ENCODE results near the gene PNRC2. TPM values are rescaled to one million over a fixed set of nuclear protein-coding genes. Genes with fewer than 3 reads are reported as not detected.

PNRC2 gene
- total RNA-seq, 1 donor from 2014 or later, result 106 TPM

- H3K27ac Mint-ChIP-seq (ENCODE audit: unreplicated experiment), result no peak overlapping the region
- peaks cover 2% of the 10 kb centered on the region for H3K4me1 Mint-ChIP-seq (ENCODE audit: low read depth, unreplicated experiment)
- H3K27me3 Mint-ChIP-seq (ENCODE audit: unreplicated experiment), result peaks cover 3% of the 10 kb centered on the region
- H3K9me3 Mint-ChIP-seq (ENCODE audit: unreplicated experiment), result peaks cover 1% of the 10 kb centered on the region
- H3K36me3 Mint-ChIP-seq (ENCODE audit: unreplicated experiment), result peaks cover 4% of the 10 kb centered on the region
- H3K4me3 Mint-ChIP-seq (ENCODE audit: unreplicated experiment), result no peak overlapping the region
- TF ChIP-seq, protein P1, sequence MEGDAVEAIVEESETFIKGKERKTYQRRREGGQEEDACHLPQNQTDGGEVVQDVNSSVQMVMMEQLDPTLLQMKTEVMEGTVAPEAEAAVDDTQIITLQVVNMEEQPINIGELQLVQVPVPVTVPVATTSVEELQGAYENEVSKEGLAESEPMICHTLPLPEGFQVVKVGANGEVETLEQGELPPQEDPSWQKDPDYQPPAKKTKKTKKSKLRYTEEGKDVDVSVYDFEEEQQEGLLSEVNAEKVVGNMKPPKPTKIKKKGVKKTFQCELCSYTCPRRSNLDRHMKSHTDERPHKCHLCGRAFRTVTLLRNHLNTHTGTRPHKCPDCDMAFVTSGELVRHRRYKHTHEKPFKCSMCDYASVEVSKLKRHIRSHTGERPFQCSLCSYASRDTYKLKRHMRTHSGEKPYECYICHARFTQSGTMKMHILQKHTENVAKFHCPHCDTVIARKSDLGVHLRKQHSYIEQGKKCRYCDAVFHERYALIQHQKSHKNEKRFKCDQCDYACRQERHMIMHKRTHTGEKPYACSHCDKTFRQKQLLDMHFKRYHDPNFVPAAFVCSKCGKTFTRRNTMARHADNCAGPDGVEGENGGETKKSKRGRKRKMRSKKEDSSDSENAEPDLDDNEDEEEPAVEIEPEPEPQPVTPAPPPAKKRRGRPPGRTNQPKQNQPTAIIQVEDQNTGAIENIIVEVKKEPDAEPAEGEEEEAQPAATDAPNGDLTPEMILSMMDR (IDR thresholded peaks at IDR 0.05; ENCODE audit: partially characterized antibody, unreplicated experiment), result no peak
- no peak for DNase-seq
Measured at GRCh38 chr1:23922321-23922943, 37.2 kb upstream of the PNRC2 start.

GRCh38 chr1:23923592-23924499 lies 35.8 kb upstream of the PNRC2 start:
- Mint-ChIP-seq H3K4me3 (ENCODE audit: unreplicated experiment) (no peak overlapping the region), H3K36me3 (ENCODE audit: unreplicated experiment) (peaks cover 4% of the 10 kb centered on the region), H3K27me3 (ENCODE audit: unreplicated experiment) (no peaks in the 10 kb centered on the region), H3K27ac (ENCODE audit: unreplicated experiment) (no peak overlapping the region), H3K4me1 (ENCODE audit: low read depth, unreplicated experiment) (peaks cover 2% of the 10 kb centered on the region), H3K9me3 (ENCODE audit: unreplicated experiment) (peaks cover 1% of the 10 kb centered on the region)
- TF ChIP-seq, protein P1 (IDR thresholded peaks at IDR 0.05; ENCODE audit: partially characterized antibody, unreplicated experiment), result no peak
- no peak for DNase-seq

DNA sequence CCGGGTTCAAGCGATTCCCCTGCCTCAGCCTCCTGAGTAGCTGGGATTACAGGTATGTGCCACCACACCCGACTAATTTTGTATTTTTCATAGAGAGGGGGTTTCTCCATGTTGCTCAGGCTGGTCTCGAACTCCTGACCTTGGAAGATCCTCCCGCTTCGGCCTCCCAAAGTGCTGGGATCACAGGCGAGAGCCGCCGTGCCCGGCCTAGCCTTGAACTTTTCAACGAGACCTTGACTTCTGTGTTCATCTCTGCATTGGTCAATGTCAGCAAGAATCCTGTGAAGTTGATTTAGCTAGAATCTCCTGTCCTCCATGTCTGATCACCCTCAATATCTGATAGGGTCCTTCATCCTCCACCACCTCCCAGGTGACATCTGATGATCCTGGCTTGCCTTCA lies 35.0 kb upstream of the PNRC2 start:
- Mint-ChIP-seq H3K4me1 (ENCODE audit: low read depth, unreplicated experiment) (peaks cover 4% of the 10 kb centered on the region), H3K4me3 (ENCODE audit: unreplicated experiment) (no peak overlapping the region), H3K27me3 (ENCODE audit: unreplicated experiment) (no peaks in the 10 kb centered on the region), H3K36me3 (ENCODE audit: unreplicated experiment) (peaks cover 4% of the 10 kb centered on the region), H3K27ac (ENCODE audit: unreplicated experiment) (no peak overlapping the region), H3K9me3 (ENCODE audit: unreplicated experiment) (peaks cover 1% of the 10 kb centered on the region)
- no peak for DNase-seq
- TF ChIP-seq, protein P1 (IDR thresholded peaks at IDR 0.05; ENCODE audit: partially characterized antibody, unreplicated experiment), result no peak

DNA sequence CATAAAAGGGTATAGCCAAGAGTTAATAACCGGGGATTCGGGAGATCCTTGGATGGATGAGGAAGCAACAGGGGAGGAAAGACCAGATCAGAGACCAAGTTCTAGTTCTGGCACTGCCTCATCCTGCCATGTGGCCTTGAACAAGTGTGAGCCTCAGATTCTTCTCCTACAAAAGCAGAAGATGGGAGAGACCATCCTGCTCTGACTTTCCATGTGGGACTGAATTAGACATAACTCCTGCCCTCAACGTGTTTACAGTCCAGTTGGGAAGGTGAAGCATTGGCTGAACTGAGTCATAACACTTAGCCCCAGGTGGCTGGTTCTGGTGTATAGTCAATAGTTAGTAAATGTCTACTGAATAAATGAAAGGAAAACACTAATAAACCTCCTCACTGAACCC lies 34.3 kb upstream of the PNRC2 start:
- no peak overlapping the region for H3K27ac Mint-ChIP-seq (ENCODE audit: unreplicated experiment)
- H3K36me3 Mint-ChIP-seq (ENCODE audit: unreplicated experiment), result peaks cover 4% of the 10 kb centered on the region
- peaks cover 2% of the 10 kb centered on the region for H3K4me1 Mint-ChIP-seq (ENCODE audit: low read depth, unreplicated experiment)
- H3K27me3 Mint-ChIP-seq (ENCODE audit: unreplicated experiment), result no peaks in the 10 kb centered on the region
- peaks cover 1% of the 10 kb centered on the region for H3K9me3 Mint-ChIP-seq (ENCODE audit: unreplicated experiment)
- H3K4me3 Mint-ChIP-seq (ENCODE audit: unreplicated experiment), result no peak overlapping the region
- no peak for DNase-seq
- TF ChIP-seq, protein P1 (IDR thresholded peaks at IDR 0.05; ENCODE audit: partially characterized antibody, unreplicated experiment), result no peak

DNA sequence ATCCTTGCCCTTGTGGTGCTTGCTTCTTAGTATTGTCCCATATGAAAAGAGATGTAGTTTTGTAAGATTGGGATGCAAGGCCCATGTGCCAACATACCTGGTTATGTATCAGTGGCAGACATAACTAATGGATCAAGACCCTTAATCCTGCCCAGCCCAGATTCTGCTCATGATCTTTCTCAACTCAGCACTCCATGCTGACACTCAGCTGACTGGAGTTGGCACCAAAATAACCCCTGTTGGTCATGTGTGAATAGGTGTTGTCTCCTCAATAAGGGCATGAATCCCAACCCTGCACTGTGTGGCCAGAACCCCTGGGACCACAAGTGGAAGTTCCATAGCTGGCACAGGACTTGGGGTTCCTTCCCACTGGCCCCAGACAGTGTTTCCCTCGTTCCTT lies 32.5 kb upstream of the PNRC2 start:
- DNase-seq, result no peak
- Mint-ChIP-seq H3K4me3 (ENCODE audit: unreplicated experiment) (no peak overlapping the region), H3K27ac (ENCODE audit: unreplicated experiment) (no peak overlapping the region), H3K27me3 (ENCODE audit: unreplicated experiment) (no peaks in the 10 kb centered on the region), H3K4me1 (ENCODE audit: low read depth, unreplicated experiment) (peaks cover 2% of the 10 kb centered on the region), H3K36me3 (ENCODE audit: unreplicated experiment) (peaks cover 4% of the 10 kb centered on the region), H3K9me3 (ENCODE audit: unreplicated experiment) (no peaks in the 10 kb centered on the region)
- TF ChIP-seq, protein P1 (IDR thresholded peaks at IDR 0.05; ENCODE audit: partially characterized antibody, unreplicated experiment), result no peak
